Astrocyte (in vitro differentiated cells and primary cell): ENCODE results near the gene PRR12. TPM values are rescaled to one million over a fixed set of nuclear protein-coding genes. Genes with fewer than 3 reads are reported as not detected.
A peak's percentile ranks its signal among the peaks of the same experiment; 100 is the strongest.

Experiments
- DNase-seq: peaks from one replicate; pipeline ENCODE4 v3.0.0-alpha.2; 2010; ENCODE audit warnings: low read depth
- FAIRE-seq: peaks from 2 replicates; lab custom pipeline; 2011; peaks lifted over from hg19 to GRCh38; lab: Jason Lieb, UNC
- H2AFZ ChIP-seq: 2 replicates; pipeline ENCODE4 v1.6.0; 2012; ENCODE audit warnings: low read depth, low read length, inconsistent platforms
- H3K27ac ChIP-seq: 2 replicates; pipeline ENCODE4 v1.5.1; 2011; ENCODE audit warnings: low read depth, low read length, inconsistent platforms
- H3K27me3 ChIP-seq: 2 replicates; pipeline ENCODE4 v1.6.0; 2011; ENCODE audit warnings: low read length, inconsistent platforms; ENCODE audit not compliant: insufficient read depth
- H3K36me3 ChIP-seq: 2 replicates; pipeline ENCODE4 v1.5.1; 2011; ENCODE audit warnings: low read length, inconsistent platforms; ENCODE audit not compliant: insufficient read depth
- H3K4me1 ChIP-seq: 2 replicates; pipeline ENCODE4 v1.5.1; 2011; ENCODE audit warnings: low read length, inconsistent platforms; ENCODE audit not compliant: insufficient read depth
- H3K4me2 ChIP-seq: 2 replicates; pipeline ENCODE4 v1.6.0; 2012; ENCODE audit warnings: low read length, inconsistent platforms
- H3K4me3 ChIP-seq: 2 replicates; pipeline ENCODE4 v1.5.1; 2011; ENCODE audit warnings: low read depth, mild to moderate bottlenecking, low read length, inconsistent platforms; ENCODE audit not compliant: insufficient read depth
- H3K79me2 ChIP-seq: 2 replicates; pipeline ENCODE4 v1.6.0; 2012; ENCODE audit warnings: mild to moderate bottlenecking, low read length, inconsistent platforms; ENCODE audit not compliant: insufficient read depth
- H3K9ac ChIP-seq: 2 replicates; pipeline ENCODE4 v1.6.0; 2012; ENCODE audit warnings: mild to moderate bottlenecking, low read length, inconsistent platforms
- H3K9me3 ChIP-seq: 2 replicates; pipeline ENCODE4 v1.5.1; 2012; ENCODE audit warnings: low read depth, mild to moderate bottlenecking, low read length, inconsistent platforms; ENCODE audit not compliant: insufficient read depth
- H4K20me1 ChIP-seq: 2 replicates; pipeline ENCODE4 v1.6.0; 2012; ENCODE audit warnings: low read length, inconsistent platforms; ENCODE audit not compliant: insufficient read depth
- H3K27ac Mint-ChIP-seq: one replicate; pipeline ENCODE4 v1.8.0; 2021; ENCODE audit warnings: mild to moderate bottlenecking, mixed read lengths; ENCODE audit not compliant: unreplicated experiment
- H3K27me3 Mint-ChIP-seq: one replicate; pipeline ENCODE4 v1.8.0; 2021; ENCODE audit warnings: low read depth, mixed read lengths; ENCODE audit not compliant: unreplicated experiment
- H3K36me3 Mint-ChIP-seq: one replicate; pipeline ENCODE4 v1.8.0; 2021; ENCODE audit warnings: low read depth, mixed read lengths; ENCODE audit not compliant: unreplicated experiment
- H3K4me1 Mint-ChIP-seq: one replicate; pipeline ENCODE4 v1.8.0; 2021; ENCODE audit warnings: low read depth, mixed read lengths; ENCODE audit not compliant: unreplicated experiment
- H3K4me3 Mint-ChIP-seq: one replicate; pipeline ENCODE4 v1.8.0; 2021; ENCODE audit warnings: mild to moderate bottlenecking, moderate library complexity, mixed read lengths; ENCODE audit not compliant: unreplicated experiment
- H3K9me3 Mint-ChIP-seq: one replicate; pipeline ENCODE4 v1.8.0; 2021; ENCODE audit warnings: mild to moderate bottlenecking, mixed read lengths; ENCODE audit not compliant: unreplicated experiment
- EZH2 ChIP-seq: IDR thresholded peaks from 2 replicates; pipeline ENCODE4 v1.6.1; 2012; ENCODE audit warnings: mild to moderate bottlenecking, low read length, inconsistent platforms; ENCODE audit not compliant: insufficient read depth
- total RNA-seq: library from RNA; stranded (reverse); gene quantifications from 2 replicates; pipeline ENCODE4 v1.2.1, GENCODE V29; 2021
- TF ChIP-seq, protein P1 (sequence below): IDR thresholded peaks from 2 replicates; pipeline ENCODE4 v1.5.1; 2011; ENCODE audit warnings: low read depth, mild to moderate bottlenecking, inconsistent platforms, low read length, moderate library complexity; ENCODE audit not compliant: insufficient read depth

The PRR12 gene
- total RNA-seq, 1 donor from 2014 or later: 29.7 TPM

DNA sequence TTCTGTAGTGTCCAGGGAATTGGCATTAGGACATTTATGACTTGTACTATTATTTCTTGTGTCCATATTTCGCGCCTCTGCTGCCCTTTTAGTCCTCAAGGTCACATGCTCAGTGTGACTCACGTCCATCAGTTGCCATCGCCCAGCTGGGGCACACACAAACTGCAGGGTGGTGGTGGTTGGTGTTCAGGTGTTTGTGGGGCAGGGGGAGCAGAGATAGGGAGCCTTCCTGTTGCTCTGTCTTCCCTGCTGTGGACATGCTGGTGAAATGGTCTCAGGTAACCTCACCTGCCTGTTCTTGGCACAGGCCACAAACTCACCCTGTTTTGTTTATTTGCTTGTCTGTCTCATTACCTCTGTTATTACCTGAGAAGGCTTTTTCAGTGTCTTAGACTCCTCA is 22.4 kb downstream of the PRR12 start:
- peak overlapping the region; percentile 64 for H3K9ac ChIP-seq
- TF ChIP-seq EZH2: no peak
- TF ChIP-seq, protein P1, sequence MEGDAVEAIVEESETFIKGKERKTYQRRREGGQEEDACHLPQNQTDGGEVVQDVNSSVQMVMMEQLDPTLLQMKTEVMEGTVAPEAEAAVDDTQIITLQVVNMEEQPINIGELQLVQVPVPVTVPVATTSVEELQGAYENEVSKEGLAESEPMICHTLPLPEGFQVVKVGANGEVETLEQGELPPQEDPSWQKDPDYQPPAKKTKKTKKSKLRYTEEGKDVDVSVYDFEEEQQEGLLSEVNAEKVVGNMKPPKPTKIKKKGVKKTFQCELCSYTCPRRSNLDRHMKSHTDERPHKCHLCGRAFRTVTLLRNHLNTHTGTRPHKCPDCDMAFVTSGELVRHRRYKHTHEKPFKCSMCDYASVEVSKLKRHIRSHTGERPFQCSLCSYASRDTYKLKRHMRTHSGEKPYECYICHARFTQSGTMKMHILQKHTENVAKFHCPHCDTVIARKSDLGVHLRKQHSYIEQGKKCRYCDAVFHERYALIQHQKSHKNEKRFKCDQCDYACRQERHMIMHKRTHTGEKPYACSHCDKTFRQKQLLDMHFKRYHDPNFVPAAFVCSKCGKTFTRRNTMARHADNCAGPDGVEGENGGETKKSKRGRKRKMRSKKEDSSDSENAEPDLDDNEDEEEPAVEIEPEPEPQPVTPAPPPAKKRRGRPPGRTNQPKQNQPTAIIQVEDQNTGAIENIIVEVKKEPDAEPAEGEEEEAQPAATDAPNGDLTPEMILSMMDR: no peak
- H3K27ac ChIP-seq: peak overlapping the region; percentile 87
- H4K20me1 ChIP-seq: peaks cover 63% of the 10 kb centered on the region
- Mint-ChIP-seq H3K27ac (peak overlapping the region; percentile 62), H3K9me3 (peaks cover 2% of the 10 kb centered on the region), H3K36me3 (peaks cover 20% of the 10 kb centered on the region), H3K27me3 (no peaks in the 10 kb centered on the region), H3K4me1 (peaks cover 16% of the 10 kb centered on the region), H3K4me3 (peak overlapping the region; percentile 54)
- H3K4me3 ChIP-seq: peak overlapping the region; percentile 37
- peak overlapping the region; percentile 72 for H3K4me2 ChIP-seq
- FAIRE-seq: no peak
- H3K27me3 ChIP-seq: no peaks in the 10 kb centered on the region
- no peak overlapping the region for H2AFZ ChIP-seq
- H3K79me2 ChIP-seq: peaks cover 70% of the 10 kb centered on the region
- H3K9me3 ChIP-seq: no peaks in the 10 kb centered on the region
- peaks cover 21% of the 10 kb centered on the region for H3K4me1 ChIP-seq
- peaks cover 23% of the 10 kb centered on the region for H3K36me3 ChIP-seq
- DNase-seq: no peak

DNA sequence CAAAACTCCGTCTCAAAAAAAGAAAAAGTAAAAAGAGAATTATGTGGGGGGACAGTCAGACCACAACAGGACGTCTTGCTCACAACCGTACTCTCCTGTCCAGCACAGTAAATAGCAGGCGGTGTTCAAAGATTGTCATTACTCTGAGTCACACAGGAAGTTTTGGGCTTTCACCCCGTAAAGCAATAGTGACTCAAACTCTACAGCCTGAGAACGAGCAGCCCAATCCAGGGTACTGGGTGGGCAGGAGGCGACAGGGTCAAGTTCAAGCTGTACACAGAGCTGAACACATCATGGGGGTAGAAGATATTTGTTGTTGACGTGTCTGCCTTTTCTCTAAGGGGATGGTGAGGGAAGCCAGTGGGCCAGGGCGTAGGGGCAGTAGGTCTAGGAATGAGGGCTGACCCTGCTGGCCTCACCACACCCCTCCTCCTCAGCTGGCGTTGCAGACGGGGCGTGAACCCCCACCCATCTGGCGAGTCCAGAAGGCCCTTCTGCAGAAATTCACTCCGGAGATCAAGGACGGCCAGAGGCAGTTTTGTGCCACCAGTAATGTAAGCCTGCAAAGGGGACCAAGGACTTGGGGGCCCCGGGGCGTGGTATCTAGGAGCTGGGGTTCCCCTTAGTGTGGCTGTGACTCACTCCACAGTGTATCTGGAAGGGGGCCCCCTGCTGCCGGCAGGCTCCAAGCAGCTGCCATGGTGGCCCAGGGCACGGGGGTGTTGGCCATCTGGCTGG is 23.3 kb downstream of the PRR12 start:
- peaks cover 20% of the 10 kb centered on the region for H3K36me3 Mint-ChIP-seq

More for the DNA sequence above, 23.3 kb downstream of the PRR12 start:
- Histone ChIP-seq H3K4me1 (peaks cover 21% of the 10 kb centered on the region), H3K36me3 (peaks cover 24% of the 10 kb centered on the region), H3K4me3 (no peak overlapping the region), H3K9ac (peak overlapping the region; percentile 64), H3K79me2 (peaks cover 64% of the 10 kb centered on the region), H3K27ac (peak overlapping the region; percentile 87), H2AFZ (no peak overlapping the region), H4K20me1 (peaks cover 56% of the 10 kb centered on the region), H3K4me2 (peak overlapping the region; percentile 72), H3K9me3 (no peaks in the 10 kb centered on the region), H3K27me3 (no peaks in the 10 kb centered on the region)
- Mint-ChIP-seq H3K27me3 (no peaks in the 10 kb centered on the region), H3K4me1 (peaks cover 16% of the 10 kb centered on the region), H3K27ac (peak overlapping the region; percentile 72), H3K4me3 (peak overlapping the region; percentile 34), H3K9me3 (peaks cover 2% of the 10 kb centered on the region)
- peak; percentile 83 for DNase-seq
- no peak for TF ChIP-seq EZH2
- TF ChIP-seq, protein P1: no peak
- peak; percentile 79 for FAIRE-seq
